ENCODE results near the gene PRRC2A. TPM values are rescaled to one million over a fixed set of nuclear protein-coding genes. Genes with fewer than 3 reads are reported as not detected.

The PRRC2A gene
- total RNA-seq, 1 donor: 68.0 TPM

DNA sequence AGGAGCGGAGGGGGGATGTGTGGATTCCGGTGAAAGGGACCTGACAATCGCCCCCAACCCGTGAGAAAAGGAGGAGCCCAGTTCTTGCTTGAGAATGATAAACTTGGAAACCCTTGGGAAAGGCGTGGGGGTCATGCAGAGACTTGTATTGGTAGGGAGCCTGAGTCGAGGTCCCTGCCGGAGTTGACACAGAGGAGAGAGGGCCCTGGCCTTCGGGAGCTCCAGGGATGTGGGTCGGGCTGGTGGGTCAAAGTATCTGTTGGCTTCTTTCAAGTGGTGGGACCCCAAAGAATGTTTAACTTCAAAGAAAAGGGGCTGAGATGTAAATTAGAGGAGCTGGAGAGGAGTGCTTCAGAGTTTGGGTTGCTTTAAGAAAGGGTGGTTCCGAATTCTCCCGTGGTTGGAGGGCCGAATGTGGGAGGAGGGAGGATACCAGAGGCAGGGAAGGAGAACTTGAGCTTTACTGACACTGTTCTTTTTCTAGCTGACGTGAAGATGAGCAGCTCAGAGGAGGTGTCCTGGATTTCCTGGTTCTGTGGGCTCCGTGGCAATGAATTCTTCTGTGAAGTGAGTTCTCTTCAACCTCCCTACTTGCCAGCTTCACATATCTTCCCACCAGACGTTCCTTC, 45.9 kb downstream of the PRRC2A start:
- DNase-seq (ENCODE audit: low read depth): no peak
- TF ChIP-seq, protein P1, sequence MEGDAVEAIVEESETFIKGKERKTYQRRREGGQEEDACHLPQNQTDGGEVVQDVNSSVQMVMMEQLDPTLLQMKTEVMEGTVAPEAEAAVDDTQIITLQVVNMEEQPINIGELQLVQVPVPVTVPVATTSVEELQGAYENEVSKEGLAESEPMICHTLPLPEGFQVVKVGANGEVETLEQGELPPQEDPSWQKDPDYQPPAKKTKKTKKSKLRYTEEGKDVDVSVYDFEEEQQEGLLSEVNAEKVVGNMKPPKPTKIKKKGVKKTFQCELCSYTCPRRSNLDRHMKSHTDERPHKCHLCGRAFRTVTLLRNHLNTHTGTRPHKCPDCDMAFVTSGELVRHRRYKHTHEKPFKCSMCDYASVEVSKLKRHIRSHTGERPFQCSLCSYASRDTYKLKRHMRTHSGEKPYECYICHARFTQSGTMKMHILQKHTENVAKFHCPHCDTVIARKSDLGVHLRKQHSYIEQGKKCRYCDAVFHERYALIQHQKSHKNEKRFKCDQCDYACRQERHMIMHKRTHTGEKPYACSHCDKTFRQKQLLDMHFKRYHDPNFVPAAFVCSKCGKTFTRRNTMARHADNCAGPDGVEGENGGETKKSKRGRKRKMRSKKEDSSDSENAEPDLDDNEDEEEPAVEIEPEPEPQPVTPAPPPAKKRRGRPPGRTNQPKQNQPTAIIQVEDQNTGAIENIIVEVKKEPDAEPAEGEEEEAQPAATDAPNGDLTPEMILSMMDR (IDR thresholded peaks at IDR 0.05; ENCODE audit: insufficient read depth, low read length): no peak
- H3K4me3 ChIP-seq (ENCODE audit: low read depth, low read length): peak overlapping the region; percentile 94

DNA sequence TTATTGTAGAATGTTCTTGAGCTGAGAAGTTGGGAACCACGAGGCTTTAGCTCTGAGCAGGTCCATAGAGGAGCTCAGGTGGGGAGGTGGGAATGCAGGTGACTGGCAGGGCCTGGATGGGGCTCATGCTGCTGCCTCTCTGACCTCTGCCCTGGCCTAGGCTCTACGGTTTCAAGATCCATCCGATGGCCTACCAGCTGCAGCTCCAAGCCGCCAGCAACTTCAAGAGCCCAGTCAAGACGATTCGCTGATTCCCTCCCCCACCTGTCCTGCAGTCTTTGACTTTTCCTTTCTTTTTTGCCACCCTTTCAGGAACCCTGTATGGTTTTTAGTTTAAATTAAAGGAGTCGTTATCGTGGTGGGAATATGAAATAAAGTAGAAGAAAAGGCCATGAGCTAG, 49.2 kb downstream of the PRRC2A start, which contains the start of gene LY6G5B:
Gene LY6G5B (plus strand): TSS at position 301 of the 400 bp plus-strand sequence. CDS start 975 bp downstream, outside the sequence.
- DNase-seq (ENCODE audit: low read depth): no peak
- TF ChIP-seq, protein P1 (IDR thresholded peaks at IDR 0.05; ENCODE audit: insufficient read depth, low read length): no peak
- H3K4me3 ChIP-seq (ENCODE audit: low read depth, low read length): no peak within 1 kb of the TSS

DNA sequence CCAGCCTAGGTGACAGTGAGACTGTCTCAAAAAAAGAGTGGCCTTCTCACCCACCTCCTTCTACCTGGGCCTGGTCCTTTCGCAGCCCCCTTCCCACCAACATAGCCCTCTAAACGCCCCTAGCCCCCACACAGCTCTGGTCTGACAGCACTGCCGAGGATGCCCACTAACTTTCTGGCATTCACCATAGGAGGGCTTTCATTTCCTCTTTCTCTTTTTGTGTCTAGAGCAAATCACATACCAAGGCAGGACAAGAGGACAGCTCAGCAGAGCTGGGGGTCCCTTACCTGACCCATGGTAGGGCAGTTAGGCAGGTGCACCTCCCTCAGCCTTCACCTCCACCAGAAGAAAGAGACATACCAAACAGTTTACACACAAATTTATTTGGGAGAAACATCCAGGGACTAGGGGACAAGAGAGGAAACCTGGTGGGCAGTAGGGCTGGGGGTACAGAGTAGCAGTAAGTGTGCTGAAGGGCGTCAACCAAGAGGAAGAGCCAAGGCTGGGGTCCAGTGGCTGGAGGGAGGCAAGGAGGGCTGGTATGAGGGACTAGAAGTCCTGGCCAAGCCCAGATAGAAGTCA, 55.9 kb downstream of the PRRC2A start:
- no peak for DNase-seq (ENCODE audit: low read depth)
- no peak overlapping the region for H3K4me3 ChIP-seq (ENCODE audit: low read depth, low read length)
- TF ChIP-seq, protein P1 (IDR thresholded peaks at IDR 0.05; ENCODE audit: insufficient read depth, low read length): no peak

DNA sequence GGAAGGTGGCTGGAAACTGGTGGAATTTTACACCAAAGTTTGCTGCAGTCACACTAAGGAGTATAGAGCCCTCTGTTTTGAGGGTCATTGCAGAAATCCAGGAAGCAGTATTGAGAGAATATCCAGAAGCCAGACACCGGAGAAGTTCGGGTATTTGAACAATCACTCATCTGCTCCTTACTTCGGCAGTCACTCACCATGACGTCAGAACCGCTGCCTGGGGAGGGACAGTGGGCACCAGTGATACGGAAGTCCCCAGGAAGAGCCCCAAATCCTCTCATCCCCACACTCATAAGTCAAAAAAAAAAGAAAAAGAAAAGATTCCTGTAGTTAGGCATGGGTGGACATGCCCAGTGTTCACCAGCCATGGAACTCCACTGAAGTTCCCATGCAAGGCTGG, 56.4 kb downstream of the PRRC2A start:
- DNase-seq (ENCODE audit: low read depth): no peak
- TF ChIP-seq, protein P1 (IDR thresholded peaks at IDR 0.05; ENCODE audit: insufficient read depth, low read length): no peak

DNA sequence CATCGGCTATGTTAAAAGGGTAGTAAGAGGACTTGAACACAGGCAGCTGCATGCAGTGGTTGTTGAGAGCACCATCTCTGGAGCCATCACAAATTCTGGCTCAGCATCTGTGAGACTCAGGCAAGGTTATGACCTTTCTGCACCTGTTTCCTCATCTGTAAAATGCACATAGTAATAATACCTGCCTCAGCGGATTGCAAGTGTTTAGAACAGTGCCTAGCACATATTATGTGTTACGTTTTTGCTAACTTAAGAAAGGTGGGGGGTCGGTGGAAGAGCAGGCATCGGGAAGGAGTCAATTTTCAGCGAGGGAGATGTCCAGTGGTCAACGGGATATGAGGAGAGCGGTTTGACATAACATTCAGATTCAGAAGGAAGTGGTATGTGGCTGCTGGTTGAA, 57.4 kb downstream of the PRRC2A start:
- no peak overlapping the region for H3K4me3 ChIP-seq (ENCODE audit: low read depth, low read length)
- no peak for DNase-seq (ENCODE audit: low read depth)
- TF ChIP-seq, protein P1 (IDR thresholded peaks at IDR 0.05; ENCODE audit: insufficient read depth, low read length): no peak

More for the DNA sequence above, 56.4 kb downstream of the PRRC2A start:
- H3K4me3 ChIP-seq (ENCODE audit: low read depth, low read length): no peak overlapping the region

DNA sequence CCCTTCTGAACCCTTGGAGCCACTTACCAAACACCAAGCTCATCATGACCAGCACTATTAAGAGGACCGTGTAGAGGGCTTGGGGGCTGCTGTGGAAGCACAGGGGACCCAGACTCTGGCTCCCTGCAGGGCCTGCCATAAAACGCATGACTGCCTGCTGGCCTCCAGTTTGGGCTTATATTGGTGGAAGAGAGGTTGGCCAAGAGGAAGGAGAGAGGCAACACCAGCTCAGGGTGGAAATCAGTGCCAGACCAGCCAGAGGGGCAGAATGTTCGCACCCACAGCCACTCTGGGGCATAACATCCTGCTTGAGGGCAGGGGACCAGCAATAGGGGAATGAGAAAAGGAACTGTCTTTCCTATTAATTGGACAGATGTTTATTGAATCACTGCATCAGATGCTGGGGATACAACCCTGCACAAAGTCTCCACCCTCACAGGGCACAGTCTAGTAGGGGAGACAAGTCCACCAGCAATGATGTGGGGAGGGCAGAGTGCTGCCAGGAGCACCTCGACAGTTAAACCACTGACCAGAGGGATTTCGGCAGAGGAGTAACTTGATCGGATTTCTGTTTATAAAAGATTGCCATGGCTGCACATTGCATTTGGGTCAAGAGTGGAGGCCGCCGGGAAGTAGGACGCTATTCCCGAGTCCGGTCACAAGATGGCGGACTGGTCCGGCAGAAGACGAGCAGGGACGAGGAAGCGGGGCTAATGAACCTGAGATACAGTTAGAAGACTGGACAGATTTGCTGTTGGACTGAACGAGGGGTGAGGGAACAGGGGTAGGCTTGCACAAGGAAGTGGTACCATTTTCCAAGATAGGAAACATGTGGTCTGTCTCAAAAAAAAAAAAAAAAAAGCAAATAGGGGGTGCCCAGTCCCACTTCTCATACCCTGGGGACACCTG, 60.0 kb downstream of the PRRC2A start, which contains the start of gene LY6G5C:
Gene LY6G5C (minus strand): TSS at position 842 of the 909 bp plus-strand sequence. CDS start 694 bp downstream, at position 148.
- peak within 1 kb of the TSS; percentile 60 for H3K4me3 ChIP-seq (ENCODE audit: low read depth, low read length)
- DNase-seq (ENCODE audit: low read depth): peak; percentile 92
- TF ChIP-seq, protein P1 (IDR thresholded peaks at IDR 0.05; ENCODE audit: insufficient read depth, low read length): peak; percentile 85
